GM11168 (cell line): ENCODE measurements around the gene CSTF3.
"Not testable (repeated sequence)": the region's sequence is repeated elsewhere in the genome, so short reads cannot be mapped to it uniquely, and the experiment has no call there.

Experiments used
- in situ Hi-C: fragments of 300-500 bp; cut with MboI; formaldehyde crosslinking; loops from one replicate; pipeline ENCODE4 v1.12.0; 2022; ENCODE audit warnings: low sequenced_read_pairs; ENCODE audit not compliant: unreplicated experiment

Gene CSTF3

DNA sequence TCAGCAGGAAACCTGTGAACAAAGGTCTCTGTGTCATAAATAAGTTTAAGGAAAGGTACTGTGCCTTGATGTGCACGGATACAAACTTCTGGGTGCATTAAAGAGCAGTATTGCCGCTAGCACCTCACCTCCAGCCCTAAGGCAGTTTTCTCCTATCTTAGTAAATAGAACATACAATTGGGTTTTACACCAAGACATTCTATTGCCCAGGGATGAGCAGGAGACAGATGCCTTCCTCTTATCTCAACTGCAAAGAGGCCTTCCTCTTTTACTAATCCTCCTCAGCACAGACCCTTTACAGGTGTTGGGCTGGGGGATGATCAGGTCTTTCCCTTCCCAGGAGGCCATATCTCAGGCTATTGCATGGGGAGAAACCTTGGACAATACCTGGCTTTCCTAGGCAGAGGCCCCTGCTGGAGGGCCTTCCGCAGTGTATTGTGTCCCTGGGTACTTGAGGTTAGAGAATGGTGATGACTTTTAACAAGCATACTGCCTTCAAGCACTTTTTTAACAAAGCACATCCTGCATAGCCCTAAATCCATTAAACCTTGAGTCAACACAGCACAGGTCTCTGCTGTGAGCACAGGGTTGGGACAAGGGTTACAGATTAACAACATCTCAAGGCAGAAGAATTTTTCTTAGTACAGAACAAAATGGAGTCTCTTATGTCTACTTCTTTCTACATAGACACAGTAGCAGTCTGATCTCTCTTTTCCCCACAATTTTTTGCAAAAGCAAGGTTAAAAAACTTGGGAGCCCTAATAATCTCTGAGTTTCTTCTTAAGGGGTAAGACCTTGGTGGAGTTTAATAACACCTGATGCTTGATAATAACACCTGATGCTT, 111.5 kb downstream of the CSTF3 start:
- in situ Hi-C loops, result loop anchor here (25.0 kb wide), 1 partner anchor 212 kb away; the partner anchor contains the start of gene PRRG4

DNA sequence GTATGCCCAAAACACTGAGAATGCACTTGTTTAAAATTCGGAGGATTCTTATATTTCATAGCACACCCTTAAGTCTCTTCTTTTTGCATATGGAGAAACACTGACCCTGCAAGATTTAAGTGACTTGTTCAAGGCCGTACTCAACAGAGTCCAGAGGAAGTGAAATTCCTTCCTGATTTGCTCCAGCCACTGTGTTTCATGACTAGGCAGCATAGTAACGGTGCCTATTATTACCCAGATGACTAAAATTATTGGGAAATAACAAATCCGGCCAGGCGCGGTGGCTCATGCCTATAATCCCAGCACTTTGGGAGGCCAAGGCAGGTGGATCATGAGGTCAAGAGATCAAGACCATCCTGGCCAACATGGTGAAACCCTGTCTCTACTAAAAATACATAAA, 112.6 kb downstream of the CSTF3 start:
- in situ Hi-C loops, result not testable (repeated sequence)

DNA sequence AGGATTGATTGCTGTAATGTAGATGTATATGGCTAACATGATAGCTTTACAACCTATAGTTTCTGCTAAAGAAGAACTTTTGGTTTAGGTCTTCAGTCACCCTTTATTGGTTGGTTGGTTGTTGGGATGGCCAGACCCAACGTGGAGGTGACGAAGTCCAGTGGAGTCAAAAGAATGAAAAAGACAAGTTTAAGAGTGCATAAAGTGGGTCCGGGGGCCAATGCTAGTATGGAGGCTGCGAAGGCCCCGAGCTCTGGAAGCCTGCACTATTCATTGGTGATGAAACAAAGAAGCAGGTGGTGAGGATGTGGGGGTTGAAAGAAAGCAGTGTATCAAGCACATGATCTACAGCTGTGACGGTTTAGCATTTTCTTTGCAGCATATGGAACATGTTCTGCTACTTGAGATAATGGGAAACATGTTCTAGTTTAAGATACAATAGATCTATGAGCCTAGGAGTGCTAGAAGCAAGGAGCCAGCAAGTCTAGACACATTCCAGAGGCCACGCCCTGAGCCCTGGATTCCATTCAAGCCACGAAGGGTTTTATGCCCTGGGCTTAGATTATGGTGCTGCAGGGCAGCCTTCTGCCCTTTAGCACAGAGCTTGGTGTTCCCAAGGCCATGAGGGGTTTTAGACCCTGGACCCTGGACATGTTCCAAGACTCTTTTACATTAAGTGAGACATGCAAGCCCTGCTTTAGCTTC, 115.6 kb downstream of the CSTF3 start:
- in situ Hi-C loops, result no loop called here

DNA sequence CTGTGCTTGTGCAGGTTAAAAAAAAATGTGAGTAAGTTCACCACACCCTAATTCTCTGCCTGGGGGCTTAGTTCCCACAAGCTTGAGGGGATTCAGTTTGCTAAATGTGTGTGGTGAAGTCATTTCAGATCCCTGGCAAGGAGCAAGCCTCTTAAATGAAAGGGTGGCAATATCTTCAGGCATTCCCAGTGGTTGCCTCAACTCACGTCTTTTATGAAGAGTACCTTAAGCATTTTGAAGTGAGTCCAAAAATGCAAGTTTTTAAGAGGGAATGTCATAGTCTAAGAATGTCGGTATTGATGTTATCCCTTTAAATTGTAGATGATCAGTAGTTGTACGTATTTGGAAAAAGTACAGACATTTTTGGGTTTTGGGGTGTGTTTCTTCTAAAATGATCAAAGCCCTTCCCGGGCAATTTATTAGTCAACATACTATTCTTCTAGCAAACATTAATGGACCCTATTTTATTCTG, 117.0 kb downstream of the CSTF3 start:
- in situ Hi-C loops, result no loop called here

DNA sequence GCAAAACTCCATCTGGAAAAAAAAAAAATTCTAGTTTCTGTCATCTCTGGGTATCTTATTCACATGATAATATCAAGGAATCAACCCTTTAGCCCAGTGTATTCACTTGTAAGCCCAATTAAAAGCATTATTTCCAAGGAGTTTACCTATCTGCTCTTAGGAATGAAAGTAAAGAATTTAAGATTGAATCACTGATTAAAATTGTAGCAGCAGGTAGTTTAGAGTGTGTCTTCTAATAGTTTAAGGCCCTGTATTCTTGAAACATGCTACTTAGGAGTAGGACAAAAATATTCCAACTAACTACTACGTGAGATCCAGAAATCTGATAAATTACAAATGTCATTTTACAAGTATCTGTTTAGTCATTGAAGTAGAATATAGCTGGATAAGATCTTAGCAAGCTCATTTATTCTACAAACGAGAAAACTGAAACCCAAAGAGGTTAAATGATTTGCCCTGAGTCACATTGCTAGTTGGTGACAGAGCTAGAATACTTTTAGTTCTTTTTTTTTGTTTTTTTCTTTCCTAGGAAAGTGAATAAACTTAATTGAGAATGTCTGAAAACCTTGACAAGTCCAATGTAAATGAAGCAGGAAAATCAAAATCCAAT, 118.0 kb downstream of the CSTF3 start:
- in situ Hi-C loops, result no loop called here

DNA sequence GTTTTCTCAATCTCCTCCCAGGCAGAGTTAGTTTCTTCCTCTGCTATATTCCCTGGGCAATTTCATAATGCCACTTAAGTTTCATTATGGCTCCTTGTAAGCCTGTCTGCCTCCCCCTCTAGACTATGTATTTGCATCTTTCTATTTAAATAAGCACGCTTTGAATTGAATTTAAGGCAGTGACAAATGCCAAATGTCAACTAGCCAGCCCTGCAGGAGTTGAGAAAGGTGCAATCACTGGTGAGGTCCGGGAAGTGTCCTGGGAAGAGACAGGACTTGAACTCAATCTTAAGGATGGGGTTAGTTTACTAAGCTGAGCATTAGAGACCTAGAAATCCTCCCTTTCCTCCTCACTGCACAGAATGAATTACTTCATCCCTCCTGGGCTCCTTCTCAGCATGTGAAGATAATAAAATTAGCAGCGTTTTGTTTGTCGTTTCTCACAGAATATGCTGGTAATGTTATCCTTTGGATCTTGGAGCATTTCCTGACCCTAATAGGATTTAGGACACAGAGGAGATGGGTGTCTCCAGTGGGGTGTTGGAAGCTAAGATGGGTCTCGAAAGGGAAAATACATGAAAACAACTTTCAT, 120.3 kb downstream of the CSTF3 start:
- in situ Hi-C loops, result no loop called here

DNA sequence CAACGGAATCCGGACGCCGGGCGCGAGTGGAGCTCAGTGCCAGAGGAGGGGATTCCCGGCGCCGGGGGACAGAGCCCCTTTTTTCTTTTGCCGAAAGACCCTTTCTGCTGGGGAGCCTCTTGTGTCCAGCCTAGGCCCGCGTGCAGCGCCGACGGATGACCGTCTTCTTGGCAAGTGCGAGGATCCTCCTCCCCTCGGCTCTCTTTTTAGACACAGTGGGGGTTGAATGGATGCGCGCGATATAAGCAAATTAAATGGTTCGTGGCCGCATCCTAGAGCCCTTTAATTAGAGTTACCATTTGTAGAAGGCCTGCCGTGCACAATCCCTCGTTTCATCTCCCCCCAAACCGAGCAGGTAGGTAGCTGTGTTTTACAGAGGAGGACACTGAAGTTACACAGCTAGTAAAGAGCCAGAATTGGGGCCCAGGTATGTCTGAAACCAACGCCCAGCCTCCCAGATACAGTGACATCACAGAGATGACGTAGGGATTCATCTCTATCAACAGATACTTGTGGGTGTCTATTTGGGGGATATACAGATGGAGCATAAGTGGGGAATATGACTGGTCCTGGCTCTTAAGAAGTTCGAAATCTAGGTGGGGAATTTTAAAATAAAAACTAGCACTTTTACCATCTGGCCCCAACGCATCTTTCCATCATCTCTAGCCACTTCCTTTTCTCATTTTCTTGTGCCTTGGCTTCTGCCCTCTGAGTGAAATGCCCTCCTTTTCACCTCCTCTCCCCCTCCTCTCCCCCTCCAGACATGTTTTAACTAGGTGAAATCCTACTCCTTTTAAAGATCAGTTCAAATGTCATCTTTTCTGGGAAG, 121.0 kb downstream of the CSTF3 start:
- in situ Hi-C loops, result no loop called here

DNA sequence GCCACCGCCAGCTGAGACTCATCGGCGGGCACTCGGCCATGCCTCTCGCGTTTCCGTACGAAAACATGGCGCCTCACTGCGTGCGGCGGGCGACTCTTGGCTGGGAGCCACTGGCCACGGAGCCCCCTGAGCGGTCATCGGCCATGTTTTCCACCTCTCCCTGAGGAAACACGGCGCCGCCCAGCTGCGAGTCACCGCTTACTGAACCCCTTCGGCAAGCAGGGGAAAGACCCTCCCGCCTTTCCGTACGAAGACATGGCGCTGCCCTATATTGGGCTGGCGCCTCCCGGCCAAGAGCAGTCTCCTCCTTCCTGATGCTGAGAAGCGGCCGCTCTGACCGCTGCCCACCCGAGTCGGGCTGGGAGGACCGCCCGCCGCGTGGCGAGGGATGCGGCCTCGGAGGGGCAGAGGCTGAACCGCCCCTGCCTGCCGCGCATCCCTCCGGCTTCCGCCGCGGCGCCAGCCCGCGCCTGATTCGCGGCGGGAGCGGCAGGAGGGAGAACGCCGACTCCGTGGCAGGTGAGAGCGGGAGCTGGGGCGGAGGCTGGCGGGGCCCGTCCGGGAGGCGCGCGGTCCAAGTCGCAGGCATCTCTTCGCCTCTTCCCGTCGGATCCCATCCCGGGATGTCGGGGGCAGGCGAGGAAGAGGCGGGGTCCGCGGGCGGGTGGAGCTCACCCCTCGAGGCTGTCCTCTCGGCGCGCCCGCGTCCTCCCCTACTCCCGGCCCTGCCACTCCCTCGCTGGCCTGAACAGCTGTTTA, 121.8 kb downstream of the CSTF3 start, which contains the start of gene TCP11L1:
TSS of gene TCP11L1 (plus strand) at position 299 of the 759 bp plus-strand sequence. CDS start 4,202 bp downstream, outside the sequence.
- in situ Hi-C loops, result no loop called here

DNA sequence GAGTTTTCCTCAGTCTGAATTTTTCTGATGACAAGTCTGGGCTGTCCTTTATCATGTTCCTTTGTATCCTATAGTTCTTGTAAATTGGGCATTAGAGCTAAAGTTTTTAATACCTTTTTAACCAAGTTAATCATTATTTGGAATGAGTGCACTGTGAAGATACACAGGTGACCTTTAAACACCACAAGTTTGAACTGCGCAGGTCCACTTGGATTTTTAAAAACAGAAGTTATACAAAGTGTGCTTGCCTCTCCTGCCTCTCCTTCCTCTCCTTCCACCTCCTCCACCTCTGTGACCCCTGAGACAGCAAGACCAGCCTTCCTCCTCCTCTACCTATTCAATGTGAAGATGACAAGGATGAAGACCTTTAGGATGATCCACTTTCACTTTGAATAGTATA, 126.3 kb downstream of the CSTF3 start:
- in situ Hi-C loops, result no loop called here
